GM12873 (cell line): ENCODE data around the gene NYNRIN.

Experiments
- CTCF ChIP-seq: IDR thresholded peaks from 2 replicates; pipeline ENCODE4 v1.5.1; 2012; ENCODE audit warnings: low read depth, mild to moderate bottlenecking, moderate library complexity, low read length, control low read depth; ENCODE audit not compliant: insufficient read depth; ENCODE audit errors: missing control alignments

Gene NYNRIN

GRCh38 chr14:24443053-24443665 is 44.4 kb downstream of the NYNRIN start:
- no peak for TF ChIP-seq CTCF

GRCh38 chr14:24456980-24457379 is 58.2 kb downstream of the NYNRIN start:
- TF ChIP-seq CTCF = no peak

DNA sequence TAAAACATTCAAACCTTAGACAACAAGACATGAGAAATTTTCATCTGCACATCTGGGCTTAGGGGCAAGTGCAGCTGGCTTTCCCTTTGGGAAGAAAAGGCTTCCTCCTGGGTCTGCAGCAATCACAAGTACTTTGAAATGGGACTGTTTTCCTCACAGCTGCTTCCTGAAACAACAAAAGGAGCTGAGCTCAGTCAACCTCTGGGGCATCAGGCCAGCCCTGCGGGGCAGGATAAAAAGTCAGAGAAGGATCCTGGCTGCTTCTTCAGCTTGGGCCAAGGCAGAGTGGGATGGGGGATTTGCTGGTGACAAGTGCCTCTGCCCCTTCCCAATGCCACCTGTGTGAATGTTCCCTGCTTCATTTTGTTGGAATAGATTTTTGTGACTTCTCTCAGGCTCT is 59.9 kb downstream of the NYNRIN start:
- TF ChIP-seq CTCF = no peak

DNA sequence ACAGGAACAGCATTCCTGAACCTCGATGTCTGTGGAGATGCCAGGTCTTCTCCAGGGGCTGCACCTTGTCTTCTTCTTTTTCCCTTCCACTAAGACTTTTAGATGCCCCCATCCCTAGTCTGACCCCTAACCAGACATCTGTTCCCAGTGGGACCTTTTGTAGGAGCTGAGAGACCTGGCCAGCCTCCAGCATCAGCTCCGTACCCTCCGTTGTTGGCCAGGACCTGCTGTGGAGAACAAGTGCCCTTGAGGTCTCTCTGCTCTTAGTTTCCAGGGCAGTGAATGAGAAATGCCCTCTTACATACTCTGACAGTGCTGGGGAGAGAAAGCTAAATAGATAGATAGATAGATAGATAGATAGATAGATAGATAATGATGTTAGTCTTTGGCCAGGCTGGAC is 60.5 kb downstream of the NYNRIN start:
- TF ChIP-seq CTCF = no peak

DNA sequence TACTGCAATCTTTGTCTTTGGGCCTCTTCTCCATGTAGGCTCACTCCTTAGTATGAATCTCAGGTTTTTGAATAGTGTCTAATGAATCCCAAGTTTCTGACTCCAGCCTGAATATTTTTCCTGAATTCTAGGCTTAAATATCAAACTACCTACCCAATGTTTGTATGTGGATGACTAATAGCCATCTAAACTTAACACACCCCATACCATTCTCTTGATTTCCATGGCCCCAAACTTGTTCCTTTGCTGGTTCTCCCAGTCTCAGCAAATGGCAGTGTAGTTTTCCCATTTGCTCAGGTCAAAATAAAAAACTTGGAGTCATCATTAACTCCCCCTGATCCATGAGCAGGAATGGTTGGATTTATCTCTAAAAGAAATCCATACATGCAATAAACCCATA is 62.5 kb downstream of the NYNRIN start:
- TF ChIP-seq CTCF = no peak

DNA sequence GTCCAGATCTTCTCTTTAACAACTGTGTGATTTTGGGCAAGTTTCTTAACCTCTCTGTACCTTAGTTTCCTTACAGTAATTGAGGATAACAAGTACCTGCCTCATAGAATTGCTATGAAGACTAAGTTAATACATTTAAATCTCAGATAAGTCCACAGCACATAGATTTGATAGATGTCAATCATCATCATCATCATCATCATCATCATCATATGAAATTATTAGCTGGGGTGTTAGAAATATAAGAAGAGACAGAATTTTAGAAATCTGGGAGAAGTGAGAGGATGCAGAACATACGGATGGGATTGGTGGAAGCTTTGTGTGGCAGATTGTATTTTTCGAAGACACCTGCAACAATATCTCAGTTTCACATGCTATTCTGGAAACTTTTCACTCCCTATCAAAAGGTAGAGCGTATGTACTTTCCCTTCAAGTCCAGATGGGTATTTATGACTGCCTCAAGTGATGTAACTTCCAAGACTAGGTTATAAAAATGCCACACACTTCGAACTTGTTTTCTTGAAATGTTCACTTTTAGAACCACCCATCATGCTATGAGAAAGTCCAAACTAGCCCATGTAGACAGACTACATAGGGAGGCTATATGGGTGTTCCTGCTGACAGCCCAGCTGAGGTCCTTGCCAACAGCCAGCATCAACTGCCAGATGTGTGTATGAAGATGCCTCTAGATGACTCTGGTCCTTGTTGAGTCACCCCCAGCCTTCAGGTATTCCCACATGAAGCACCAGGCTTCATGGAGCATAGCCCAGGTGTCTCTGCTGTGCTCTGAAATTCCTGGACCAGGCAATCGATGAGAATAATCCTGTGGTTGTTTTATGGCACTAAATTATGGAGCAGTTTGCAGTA is 64.4 kb downstream of the NYNRIN start:
- TF ChIP-seq CTCF = no peak

DNA sequence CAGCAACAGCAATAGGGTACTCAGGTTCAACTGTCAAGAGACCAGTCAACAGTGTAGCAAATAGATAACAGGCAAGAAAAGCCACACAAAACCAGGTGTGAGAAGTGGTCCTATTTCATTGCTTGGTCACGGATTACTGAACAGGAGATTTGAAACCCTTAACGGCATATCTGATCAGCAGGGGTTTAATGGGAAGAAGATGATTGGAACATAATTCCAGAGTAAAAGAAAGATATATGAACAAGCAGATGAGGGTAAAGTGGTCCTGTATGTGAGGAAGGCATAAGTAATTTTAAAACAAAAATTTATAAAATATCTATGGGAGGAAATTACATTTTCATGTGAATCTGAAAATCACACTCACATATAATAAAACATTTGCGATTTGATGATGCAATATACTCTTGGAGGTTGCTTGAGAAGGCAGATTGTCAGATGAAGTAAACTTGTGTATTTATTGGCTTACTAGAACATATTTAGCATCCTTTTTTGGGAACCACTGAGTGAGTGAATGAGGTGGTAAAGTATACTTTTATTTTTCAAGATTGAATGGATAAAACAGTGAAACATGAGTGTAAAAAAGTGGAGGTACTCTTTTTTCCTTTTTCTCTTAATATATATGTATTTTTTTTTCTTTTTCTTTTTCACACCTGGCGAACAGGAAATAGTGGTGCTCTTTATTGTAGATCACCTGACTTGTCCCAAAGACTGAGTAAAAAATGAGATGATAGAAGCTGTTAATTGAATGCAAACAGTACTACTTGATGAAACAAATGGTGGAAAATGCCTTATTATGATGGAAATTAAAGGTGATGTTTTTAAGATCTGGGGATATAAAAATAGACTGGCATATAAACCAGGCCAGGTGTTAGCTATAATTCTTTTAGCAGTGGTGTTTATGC is 65.3 kb downstream of the NYNRIN start:
- TF ChIP-seq CTCF = no peak
